Measurements from ENCODE around the gene DDX53.

Gene DDX53

DNA sequence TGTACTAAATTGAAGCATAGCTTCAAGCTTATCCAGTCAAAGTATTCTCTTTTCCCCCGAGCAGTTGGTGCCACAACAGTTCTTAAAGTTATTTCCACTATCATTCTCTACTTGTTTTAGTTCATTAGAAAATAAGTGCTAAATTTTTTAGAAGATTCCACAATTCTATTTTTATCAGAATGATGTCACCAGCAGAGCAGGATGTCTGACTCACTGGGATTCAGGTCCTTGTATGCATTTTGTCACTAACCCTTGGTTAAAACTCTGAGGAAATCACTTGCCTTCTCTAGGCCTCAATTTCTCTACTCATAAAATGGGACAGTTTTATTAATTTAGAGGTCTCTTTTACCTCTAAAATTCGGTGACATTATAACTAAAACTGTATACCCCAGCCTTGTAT, 3.4 kb downstream of the DDX53 start:
- DNase-seq (ENCODE audit: extremely low spot score) = no peak

DNA sequence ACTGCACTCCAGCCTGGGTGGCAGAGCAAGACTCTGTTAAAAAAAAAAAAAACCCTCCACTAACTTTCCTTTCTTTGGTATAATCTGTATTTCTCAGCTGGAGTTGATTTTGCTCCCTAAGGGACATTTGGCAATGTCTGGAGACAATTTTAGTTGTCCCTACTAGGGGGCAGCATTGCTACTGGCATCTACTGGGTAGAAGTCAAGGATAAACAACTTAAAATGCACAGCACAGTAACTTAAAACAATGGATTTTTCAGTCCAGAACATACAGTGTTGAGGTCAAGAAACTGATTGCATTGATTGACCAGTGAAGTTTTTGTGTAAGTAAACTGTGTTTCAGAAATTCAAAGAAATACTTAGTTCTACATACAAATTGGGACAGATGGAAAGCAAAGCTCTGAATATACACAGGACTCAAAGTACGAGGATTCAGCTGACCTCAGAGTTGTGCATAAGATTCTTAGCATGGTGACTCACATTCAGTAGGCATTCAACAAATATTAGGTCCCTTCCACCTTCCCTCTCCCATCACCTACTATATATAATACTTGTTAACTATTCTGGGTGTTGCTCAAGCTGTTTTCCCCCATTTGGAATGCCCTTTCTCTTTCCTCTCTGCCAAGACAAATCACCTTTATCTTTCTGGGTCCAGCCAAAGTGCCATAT, 8.8 kb downstream of the DDX53 start:
- DNase-seq (ENCODE audit: extremely low spot score) = peak; percentile 6
- ChIA-PET CTCF (no interaction called here), POLR2A (interaction anchor here (0.7 kb wide), 1 partner anchor 609 kb away, joined by 3 read pairs; no protein-coding TSS in a partner anchor)
- TF ChIP-seq, protein P1, sequence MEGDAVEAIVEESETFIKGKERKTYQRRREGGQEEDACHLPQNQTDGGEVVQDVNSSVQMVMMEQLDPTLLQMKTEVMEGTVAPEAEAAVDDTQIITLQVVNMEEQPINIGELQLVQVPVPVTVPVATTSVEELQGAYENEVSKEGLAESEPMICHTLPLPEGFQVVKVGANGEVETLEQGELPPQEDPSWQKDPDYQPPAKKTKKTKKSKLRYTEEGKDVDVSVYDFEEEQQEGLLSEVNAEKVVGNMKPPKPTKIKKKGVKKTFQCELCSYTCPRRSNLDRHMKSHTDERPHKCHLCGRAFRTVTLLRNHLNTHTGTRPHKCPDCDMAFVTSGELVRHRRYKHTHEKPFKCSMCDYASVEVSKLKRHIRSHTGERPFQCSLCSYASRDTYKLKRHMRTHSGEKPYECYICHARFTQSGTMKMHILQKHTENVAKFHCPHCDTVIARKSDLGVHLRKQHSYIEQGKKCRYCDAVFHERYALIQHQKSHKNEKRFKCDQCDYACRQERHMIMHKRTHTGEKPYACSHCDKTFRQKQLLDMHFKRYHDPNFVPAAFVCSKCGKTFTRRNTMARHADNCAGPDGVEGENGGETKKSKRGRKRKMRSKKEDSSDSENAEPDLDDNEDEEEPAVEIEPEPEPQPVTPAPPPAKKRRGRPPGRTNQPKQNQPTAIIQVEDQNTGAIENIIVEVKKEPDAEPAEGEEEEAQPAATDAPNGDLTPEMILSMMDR (IDR thresholded peaks at IDR 0.05; ENCODE audit: control extremely low read depth, extremely low read depth, low read depth, missing control alignments) = peak; percentile 20

More for the DNA sequence above, 3.4 kb downstream of the DDX53 start:
- ChIA-PET POLR2A (no interaction called here), CTCF (no interaction called here)
- TF ChIP-seq, protein P1 (IDR thresholded peaks at IDR 0.05; ENCODE audit: control extremely low read depth, extremely low read depth, low read depth, missing control alignments) = no peak

DNA sequence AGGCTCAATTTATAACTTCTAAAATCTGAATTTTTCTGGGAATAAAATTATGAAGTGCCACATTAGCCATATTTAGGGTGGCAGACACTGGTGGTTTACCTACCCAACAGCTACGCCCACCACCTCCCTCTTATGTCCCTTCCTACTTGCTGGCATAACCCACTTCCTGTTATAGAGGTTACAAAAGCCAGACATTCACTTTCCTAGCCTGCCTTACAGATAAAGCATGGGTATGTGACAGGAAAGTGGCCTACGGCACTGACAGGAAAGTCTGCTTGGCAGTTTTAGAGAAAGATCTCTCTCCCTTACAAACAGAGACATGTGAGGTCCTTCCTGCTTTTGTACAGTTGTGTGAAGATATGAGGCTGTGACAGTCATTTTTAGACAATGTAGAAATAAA, 12.4 kb downstream of the DDX53 start:
- DNase-seq (ENCODE audit: extremely low spot score) = no peak
- POLR2A ChIA-PET = no interaction called here
- TF ChIP-seq, protein P1 (IDR thresholded peaks at IDR 0.05; ENCODE audit: control extremely low read depth, extremely low read depth, low read depth, missing control alignments) = no peak
- CTCF ChIA-PET = no interaction called here

DNA sequence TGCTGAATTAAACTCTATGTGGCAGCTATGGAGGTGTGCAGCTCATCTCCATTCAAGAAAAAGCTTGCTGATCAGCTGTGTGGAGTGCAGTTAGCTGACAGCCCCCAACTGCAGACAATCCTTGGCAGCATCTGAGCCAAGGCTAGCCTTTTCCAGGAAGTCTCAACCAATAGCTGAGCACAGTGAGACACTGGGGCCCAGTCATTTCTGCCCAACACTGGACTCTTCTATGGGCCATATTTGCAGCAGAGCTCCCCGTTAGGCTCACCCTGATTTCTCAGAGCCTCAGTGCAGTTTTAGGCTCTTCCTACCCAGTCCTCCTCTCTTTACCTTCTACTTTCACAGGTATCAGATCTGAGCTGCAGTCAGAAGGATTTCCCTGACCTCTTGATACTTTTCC, 12.9 kb downstream of the DDX53 start:
- ChIA-PET POLR2A (no interaction called here), CTCF (no interaction called here)
- DNase-seq (ENCODE audit: extremely low spot score) = no peak
- TF ChIP-seq, protein P1 (IDR thresholded peaks at IDR 0.05; ENCODE audit: control extremely low read depth, extremely low read depth, low read depth, missing control alignments) = no peak

DNA sequence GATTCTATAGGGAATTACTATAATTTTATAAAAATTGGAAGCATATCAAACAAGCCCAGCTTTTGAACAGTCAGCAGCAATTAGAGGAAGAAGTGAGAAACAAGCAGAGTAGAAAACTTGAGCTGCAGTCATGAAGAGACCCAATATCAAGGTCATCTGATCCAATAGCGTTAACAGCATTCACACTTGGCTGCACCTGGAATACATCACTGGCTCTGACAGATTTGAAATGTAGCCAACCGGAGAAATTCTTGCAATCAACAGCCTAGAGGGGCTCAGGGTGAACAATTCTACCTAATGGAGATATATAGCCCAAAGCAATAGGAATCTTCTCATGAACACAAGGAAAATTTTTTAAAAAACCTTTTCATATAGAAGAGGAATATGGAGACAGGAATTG, 13.6 kb downstream of the DDX53 start:
- CTCF ChIA-PET = no interaction called here
- POLR2A ChIA-PET = no interaction called here
- TF ChIP-seq, protein P1 (IDR thresholded peaks at IDR 0.05; ENCODE audit: control extremely low read depth, extremely low read depth, low read depth, missing control alignments) = no peak
- no peak for DNase-seq (ENCODE audit: extremely low spot score)

DNA sequence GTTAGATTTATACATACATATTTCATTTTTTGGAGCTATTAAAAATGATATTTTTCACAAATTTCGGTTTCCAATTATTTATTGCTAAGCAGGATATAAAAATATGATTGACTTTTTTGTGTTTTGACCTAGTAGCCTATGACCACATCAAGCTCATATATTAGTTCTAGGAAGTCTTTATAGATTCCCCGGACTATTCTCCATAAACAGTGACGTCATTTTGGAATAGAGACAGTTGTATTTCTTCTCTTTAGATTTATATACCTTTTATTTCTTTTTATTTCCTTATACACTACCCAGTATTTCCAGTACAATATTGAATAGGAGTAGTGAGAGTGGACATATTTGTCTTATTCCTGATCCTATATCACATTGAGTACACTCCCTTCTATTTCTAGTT, 31.8 kb downstream of the DDX53 start:
- ChIA-PET CTCF (no interaction called here), POLR2A (no interaction called here)
- DNase-seq (ENCODE audit: extremely low spot score) = no peak
- TF ChIP-seq, protein P1 (IDR thresholded peaks at IDR 0.05; ENCODE audit: control extremely low read depth, extremely low read depth, low read depth, missing control alignments) = no peak
